OCI-LY1 (cell line): ENCODE measurements around the gene SLC6A3.

Experiments
- CTCF ChIP-seq: fragments of 200-600 bp; sonication (generic), shearing (Covaris generic); IDR thresholded peaks from 2 replicates; pipeline ENCODE4 v1.5.1; 2017; ENCODE audit warnings: mild to moderate bottlenecking, antibody characterized with exemption, low read length, moderate library complexity, mixed read lengths
- EZH2 ChIP-seq: fragments of 200-600 bp; sonication (generic), shearing (Covaris generic); IDR thresholded peaks from 2 replicates; pipeline ENCODE4 v1.8.0; 2017; ENCODE audit warnings: borderline replicate concordance, mixed run types, mild to moderate bottlenecking, antibody characterized with exemption, low read length, moderate library complexity, mixed read lengths

- TF ChIP-seq CTCF (no peak), EZH2 (no peak)
Observed at GRCh38 chr5:1428107-1428506, 17.1 kb downstream of the SLC6A3 start.
